Right lobe of liver (tissue), 4 donors: Measurements from ENCODE around the gene RNASE7.

Source experiments
- POLR2A ChIP-seq: fragments of 450-650 bp; IDR thresholded peaks from one replicate; pipeline ENCODE4 v1.6.1; 2017; ENCODE audit warnings: antibody characterized with exemption, mild to moderate bottlenecking
- TF ChIP-seq, protein P1 (sequence below), 4 donors: fragments of 200-600 bp in 3 of 4; fragments of 450-650 bp in 1 of 4; IDR thresholded peaks; one replicate each; pipeline versions ENCODE4 v1.5.1 to v1.8.0; 2016 to 2022; ENCODE audit warnings: antibody characterized with exemption in 4 of 4, mild to moderate bottlenecking in 2 of 4
- donor health status: DM: no; HTN: no; CAD: no.
- donor health status: DM: no; HTN: no; CAD: no.
- donor health status: DM: no; HTN: yes; CAD: no.

DNA sequence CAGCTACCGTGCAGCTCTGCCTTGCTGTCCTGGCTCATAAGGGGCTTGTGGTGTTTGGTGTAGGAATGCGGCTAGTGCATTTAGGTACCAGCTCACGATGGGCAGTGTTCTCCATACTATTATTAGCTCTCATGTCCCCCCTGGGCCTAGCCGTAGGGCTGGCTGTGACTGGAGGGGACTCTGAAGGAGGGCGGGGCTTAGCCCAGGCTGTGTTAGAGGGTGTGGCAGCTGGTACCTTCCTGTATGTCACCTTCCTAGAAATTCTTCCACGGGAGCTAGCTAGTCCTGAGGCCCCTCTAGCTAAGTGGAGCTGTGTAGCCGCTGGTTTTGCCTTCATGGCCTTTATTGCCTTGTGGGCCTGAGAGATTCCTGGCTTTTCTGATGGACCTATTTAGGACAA is 40.9 kb upstream of the RNASE7 start:
- TF ChIP-seq, protein P1, sequence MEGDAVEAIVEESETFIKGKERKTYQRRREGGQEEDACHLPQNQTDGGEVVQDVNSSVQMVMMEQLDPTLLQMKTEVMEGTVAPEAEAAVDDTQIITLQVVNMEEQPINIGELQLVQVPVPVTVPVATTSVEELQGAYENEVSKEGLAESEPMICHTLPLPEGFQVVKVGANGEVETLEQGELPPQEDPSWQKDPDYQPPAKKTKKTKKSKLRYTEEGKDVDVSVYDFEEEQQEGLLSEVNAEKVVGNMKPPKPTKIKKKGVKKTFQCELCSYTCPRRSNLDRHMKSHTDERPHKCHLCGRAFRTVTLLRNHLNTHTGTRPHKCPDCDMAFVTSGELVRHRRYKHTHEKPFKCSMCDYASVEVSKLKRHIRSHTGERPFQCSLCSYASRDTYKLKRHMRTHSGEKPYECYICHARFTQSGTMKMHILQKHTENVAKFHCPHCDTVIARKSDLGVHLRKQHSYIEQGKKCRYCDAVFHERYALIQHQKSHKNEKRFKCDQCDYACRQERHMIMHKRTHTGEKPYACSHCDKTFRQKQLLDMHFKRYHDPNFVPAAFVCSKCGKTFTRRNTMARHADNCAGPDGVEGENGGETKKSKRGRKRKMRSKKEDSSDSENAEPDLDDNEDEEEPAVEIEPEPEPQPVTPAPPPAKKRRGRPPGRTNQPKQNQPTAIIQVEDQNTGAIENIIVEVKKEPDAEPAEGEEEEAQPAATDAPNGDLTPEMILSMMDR (IDR thresholded peaks at IDR 0.05) = no peak
- TF ChIP-seq POLR2A = no peak
